HepG2 (cell line): ENCODE data around the gene IQGAP2. TPM values are rescaled to one million over a fixed set of nuclear protein-coding genes. Genes with fewer than 3 reads are reported as not detected.

Experiments
- ATAC-seq: fragments of 200-7000 bp; cut with Tn5 transposase; 3 replicates; pipeline ENCODE4 v1.9.1; 2020; ENCODE audit warnings: mild to moderate bottlenecking, moderate library complexity
- BruUV-seq: library from RNA; stranded (reverse); fragments of 400-500 nt; replicated peaks from 2 replicates; lab custom pipeline; 2021; lab: Mats Ljungman, UMichigan
- CTCF ChIA-PET: fragments of 300-600 bp; formaldehyde crosslinking; extraction: SDS; loops from one replicate; lab custom pipeline; 2021; ENCODE audit warnings: low total read pairs, inconsistent platforms, low intra/inter-chr PET ratio; lab: Yijun Ruan, JAX
- POLR2A ChIA-PET: fragments of 350-600 bp; sonication (Branson Sonifier 250); formaldehyde crosslinking; loops from one replicate; lab custom pipeline; 2020; ENCODE audit warnings: antibody characterized with exemption, inconsistent platforms; lab: Yijun Ruan, JAX
- DNase-seq: peaks from one replicate; pipeline ENCODE4 v3.0.0-alpha.2; 2015; ENCODE audit warnings: low spot score
- FAIRE-seq: peaks from 3 replicates; lab custom pipeline; 2011; peaks lifted over from hg19 to GRCh38; lab: Jason Lieb, UNC
- H2AFZ ChIP-seq: one replicate; pipeline ENCODE4 v1.6.1; 2011; ENCODE audit warnings: low read length, inconsistent platforms
- H3K27ac ChIP-seq: fragments of 300-600 bp; 3 replicates; pipeline ENCODE4 v1.8.0; 2011; ENCODE audit warnings: mixed run types, mild to moderate bottlenecking, mixed read lengths, low read length, inconsistent platforms; ENCODE audit not compliant: insufficient read depth; ENCODE audit errors: extremely low read length
- H3K27me3 ChIP-seq, 2 experiments: fragments of 200-600 bp in 1 of 2; 2 replicates in 1 of 2; 3 replicates in 1 of 2; pipeline versions ENCODE4 v1.6.0 to v1.8.0; 2011; ENCODE audit warnings: low read length in 2 of 2, mild to moderate bottlenecking in 2 of 2, moderate library complexity in 2 of 2, inconsistent platforms in 1 of 2; ENCODE audit not compliant: insufficient read depth in 2 of 2, control insufficient read depth in 1 of 2
- H3K36me3 ChIP-seq, 2 experiments: fragments of 200-600 bp in 1 of 2; replicated peaks in 1 of 2; 2 replicates in 1 of 2; 3 replicates in 1 of 2; pipeline versions ENCODE4 v1.5.1 to v1.8.0; 2011; ENCODE audit warnings: low read length in 2 of 2, inconsistent platforms in 1 of 2; ENCODE audit not compliant: insufficient read depth in 2 of 2, control insufficient read depth in 1 of 2
- H3K4me1 ChIP-seq: 2 replicates; pipeline ENCODE4 v1.5.1; 2012; ENCODE audit warnings: low read length, inconsistent platforms; ENCODE audit not compliant: insufficient read depth
- H3K4me2 ChIP-seq: 2 replicates; pipeline ENCODE4 v1.6.0; 2011; ENCODE audit warnings: low read depth, low read length, inconsistent platforms
- H3K4me3 ChIP-seq, 3 experiments: fragments of 200-600 bp in 1 of 3; sonication (generic), shearing (Covaris generic) in 1 of 3; replicated peaks in 1 of 3; 2 replicates each; pipeline ENCODE4 v1.5.1; 2011 to 2016; ENCODE audit warnings: low read length in 3 of 3, inconsistent platforms in 2 of 3, low read depth in 2 of 3, mild to moderate bottlenecking in 2 of 3, control low read depth in 1 of 3, mixed read lengths in 1 of 3; ENCODE audit not compliant: insufficient read depth in 1 of 3
- H3K79me2 ChIP-seq: one replicate; pipeline ENCODE4 v1.6.1; 2011; ENCODE audit warnings: low read length, inconsistent platforms; ENCODE audit not compliant: insufficient read depth
- H3K9ac ChIP-seq: 2 replicates; pipeline ENCODE4 v1.6.0; 2011; ENCODE audit warnings: mild to moderate bottlenecking, low read depth, low read length, inconsistent platforms; ENCODE audit not compliant: insufficient read depth
- H3K9me3 ChIP-seq: 2 replicates; pipeline ENCODE4 v1.5.1; 2012; ENCODE audit warnings: mild to moderate bottlenecking, low read length
- H4K20me1 ChIP-seq: 2 replicates; pipeline ENCODE4 v1.6.0; 2011; ENCODE audit warnings: inconsistent platforms, mild to moderate bottlenecking, low read length, moderate library complexity; ENCODE audit not compliant: insufficient read depth
- DPF2 ChIP-seq: sonication (generic); formaldehyde crosslinking; IDR thresholded peaks from 2 replicates; pipeline ENCODE4 v1.4.0; 2020; ENCODE audit warnings: mild to moderate bottlenecking, low read depth, missing genetic modification reagents, borderline replicate concordance
- KDM6A ChIP-seq: IDR thresholded peaks from 2 replicates; pipeline ENCODE4 v1.6.1; 2016; ENCODE audit warnings: low read depth
- MAFK ChIP-seq, 2 experiments: IDR thresholded peaks in 1 of 2; conservative IDR thresholded peaks in 1 of 2; 2 replicates each; pipeline ENCODE4 v1.6.1; 2011; ENCODE audit warnings: improper control_type of control experiment in 2 of 2, low read length in 2 of 2
- NFE2L2 ChIP-seq: fragments of 150-350 bp; IDR thresholded peaks from 2 replicates; pipeline ENCODE4 v1.6.1; 2014; ENCODE audit warnings: low read length
- NFYB ChIP-seq: sonication (generic); formaldehyde crosslinking; IDR thresholded peaks from 2 replicates; pipeline ENCODE4 v1.4.0; 2020; ENCODE audit warnings: missing genetic modification reagents
- RELA ChIP-seq: sonication (generic); formaldehyde crosslinking; IDR thresholded peaks from 2 replicates; pipeline ENCODE4 v1.4.0; 2020; ENCODE audit warnings: missing genetic modification reagents
- SRSF4 ChIP-seq: fragments of 200-400 bp; formaldehyde crosslinking; IDR thresholded peaks from one replicate; pipeline ENCODE4 v1.6.1; 2018; ENCODE audit warnings: mild to moderate bottlenecking, low read depth, low read length, moderate library complexity; ENCODE audit not compliant: poor library complexity, severe bottlenecking
- SRSF9 ChIP-seq: fragments of 200-400 bp; formaldehyde crosslinking; IDR thresholded peaks from 2 replicates; pipeline ENCODE4 v1.6.1; 2018; ENCODE audit warnings: borderline replicate concordance, mild to moderate bottlenecking, low read depth, low read length; ENCODE audit not compliant: insufficient read depth, poor library complexity, severe bottlenecking
- TAF15 ChIP-seq: fragments of 200-400 bp; formaldehyde crosslinking; IDR thresholded peaks from one replicate; pipeline ENCODE4 v1.6.1; 2018; ENCODE audit warnings: mild to moderate bottlenecking, low read depth, low read length; ENCODE audit not compliant: poor library complexity, severe bottlenecking
- ZNF121 ChIP-seq: sonication (generic); formaldehyde crosslinking; IDR thresholded peaks from 2 replicates; pipeline ENCODE4 v1.5.0; 2020; ENCODE audit warnings: mild to moderate bottlenecking, missing genetic modification reagents
- ZNF543 ChIP-seq: sonication (generic); formaldehyde crosslinking; IDR thresholded peaks from 2 replicates; pipeline ENCODE4 v1.4.0; 2020; ENCODE audit warnings: mild to moderate bottlenecking, missing genetic modification reagents
- ZNF672 ChIP-seq: sonication (generic); formaldehyde crosslinking; IDR thresholded peaks from 2 replicates; pipeline ENCODE4 v1.8.1; 2022; ENCODE audit warnings: missing genetic modification reagents
- ZXDC ChIP-seq: sonication (generic); formaldehyde crosslinking; IDR thresholded peaks from 2 replicates; pipeline ENCODE4 v1.5.0; 2020; ENCODE audit warnings: mild to moderate bottlenecking, missing genetic modification reagents
- WGBS: methylation state at CpG from one replicate; pipeline ENCODE4 v1.1.6; 2017; ENCODE audit warnings: low lambda C conversion rate; 5-methylcytosine and 5-hydroxymethylcytosine counted together
- in situ Hi-C: cut with HindIII; loops from 2 replicates; pipeline ENCODE4 v1.10.0; 2017; ENCODE audit warnings: low pct_unique_long_range_greater_than_20kb; ENCODE audit not compliant: extremely low pct_ligation_motif_present
- intact Hi-C: fragments of 100-400 bp; cut with micrococcal nuclease; formaldehyde crosslinking; loops from one replicate; pipeline ENCODE4 v1.10.0; 2022; ENCODE audit not compliant: unreplicated experiment
- polyA plus RNA-seq, 8 experiments: library from polyadenylated mRNA; depleted of rRNA in 3 of 8; stranded (reverse) in 7 of 8; unstranded in 1 of 8; fragments of >200 nt; fragmentation: Illumina TruSeq in 4 of 8; extraction: Trizol in 4 of 8; gene quantifications; 2 replicates each; pipeline versions ENCODE4 v1.2.1 to v1.2.3, GENCODE V29; 2011 to 2016; ENCODE audit warnings: low read depth in 4 of 8, missing spikeins in 1 of 8, mixed read lengths in 1 of 8; ENCODE audit not compliant: insufficient read depth in 1 of 8
- total RNA-seq, 5 experiments: library from RNA; depleted of rRNA; stranded (reverse); fragments of >200 nt; fragmentation: Illumina TruSeq; extraction: Trizol; gene quantifications; 2 replicates each; pipeline ENCODE4 v1.2.3, GENCODE V29; 2016; ENCODE audit warnings: low read depth in 1 of 5
- TF ChIP-seq, protein P1 (sequence below): sonication (generic); formaldehyde crosslinking; IDR thresholded peaks from 2 replicates; pipeline ENCODE4 v1.5.1; 2020; ENCODE audit warnings: mild to moderate bottlenecking, missing genetic modification reagents, borderline replicate concordance

The IQGAP2 gene
- total and polyA plus RNA-seq, 2 of the 13 experiments (the other 11 are each of a cell fraction or from before 2014, with no cell fraction given) = 35.2 to 83.3 TPM

GRCh38 chr5:76662521-76662920, 259.4 kb downstream of the IQGAP2 start (continued):
- TF ChIP-seq SRSF9 = no peak
- TF ChIP-seq, all 625 proteins: peak for 0

DNA sequence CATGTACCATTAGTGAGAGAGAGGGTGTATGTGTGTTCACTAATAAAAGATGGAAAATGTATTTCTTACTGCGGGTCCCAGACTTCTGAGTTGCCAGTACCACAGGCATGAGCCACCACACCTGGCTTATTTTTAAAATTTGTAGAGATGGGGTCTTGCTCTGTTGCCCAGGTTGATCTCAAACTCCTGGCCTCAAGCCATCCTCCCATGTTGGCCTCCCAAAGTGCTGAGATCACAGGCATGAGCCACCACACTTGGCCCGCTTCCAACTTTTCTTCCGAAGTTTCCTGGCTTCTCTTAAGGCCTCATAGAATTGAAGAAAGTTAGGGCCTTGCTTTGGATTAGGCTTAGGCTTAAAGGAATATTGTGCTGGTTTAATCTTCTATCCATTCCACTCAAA, 260.5 kb downstream of the IQGAP2 start:
- H3K36me3 ChIP-seq = peaks cover 6 to 34% of the 10 kb centered on the region in 2 experiments
- H2AFZ ChIP-seq = no peak overlapping the region
- no peak overlapping the region for H3K4me3 ChIP-seq
- DNase-seq = no peak
- no peaks in the 10 kb centered on the region for H4K20me1 ChIP-seq
- no peak overlapping the region for H3K4me2 ChIP-seq
- CTCF ChIA-PET = no interaction called here
- POLR2A ChIA-PET = no interaction called here
- no peaks in the 10 kb centered on the region for H3K9me3 ChIP-seq
- no peak overlapping the region for H3K27ac ChIP-seq
- TF ChIP-seq TAF15 (no peak), ZNF121 (CRISPR knock-in tag) (0 out of 2 replicates have a peak, but pooled peaks have one; percentile 21)
- no TSS peak for BruUV-seq
- no peaks in the 10 kb centered on the region for H3K79me2 ChIP-seq
- WGBS = 95% methylated on average over 3 of the region's 3 CpGs
- FAIRE-seq = no peak
- intact Hi-C loops = no loop called here
- in situ Hi-C loops = no loop called here
- H3K27me3 ChIP-seq = no peaks in the 10 kb centered on the region
- H3K9ac ChIP-seq = no peak overlapping the region
- ATAC-seq = no peak
- H3K4me1 ChIP-seq = peaks cover 13% of the 10 kb centered on the region

GRCh38 chr5:76664079-76664478, 261.0 kb downstream of the IQGAP2 start:
- CTCF ChIA-PET = no interaction called here

More at GRCh38 chr5:76664079-76664478, 261.0 kb downstream of the IQGAP2 start:
- Histone ChIP-seq H3K27me3 (no peaks in the 10 kb centered on the region), H3K4me1 (peaks cover 13% of the 10 kb centered on the region), H3K36me3 (peaks cover 5 to 31% of the 10 kb centered on the region in 2 experiments), H3K9me3 (no peaks in the 10 kb centered on the region), H2AFZ (no peak overlapping the region), H3K27ac (no peak overlapping the region), H3K4me2 (no peak overlapping the region), H4K20me1 (no peaks in the 10 kb centered on the region), H3K4me3 (no peak overlapping the region), H3K79me2 (no peaks in the 10 kb centered on the region), H3K9ac (no peak overlapping the region)
- TF ChIP-seq MAFK (conservative IDR thresholded peaks at IDR 0.05 in 1 of 2, IDR thresholded peaks at IDR 0.05 in 1 of 2; ENCODE audit: low read length in 2 of 2) (no peak), NFE2L2 (no peak), KDM6A (no peak), RELA (CRISPR knock-in tag) (no peak), ZNF543 (CRISPR knock-in tag) (no peak), ZXDC (CRISPR knock-in tag) (no peak), ZNF672 (no peak), DPF2 (CRISPR knock-in tag) (no peak), SRSF4 (no peak), NFYB (CRISPR knock-in tag) (no peak)
- TF ChIP-seq, protein P1, sequence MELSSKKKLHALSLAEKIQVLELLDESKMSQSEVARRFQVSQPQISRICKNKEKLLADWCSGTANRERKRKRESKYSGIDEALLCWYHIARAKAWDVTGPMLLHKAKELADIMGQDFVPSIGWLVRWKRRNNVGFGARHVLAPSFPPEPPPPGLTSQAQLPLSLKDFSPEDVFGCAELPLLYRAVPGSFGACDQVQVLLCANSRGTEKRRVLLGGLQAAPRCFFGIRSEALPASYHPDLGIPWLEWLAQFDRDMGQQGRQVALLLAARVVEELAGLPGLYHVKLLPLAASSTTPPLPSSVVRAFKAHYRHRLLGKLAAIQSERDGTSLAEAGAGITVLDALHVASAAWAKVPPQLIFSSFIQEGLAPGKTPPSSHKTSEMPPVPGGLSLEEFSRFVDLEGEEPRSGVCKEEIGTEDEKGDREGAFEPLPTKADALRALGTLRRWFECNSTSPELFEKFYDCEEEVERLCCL (CRISPR knock-in tag) = no peak
- WGBS = 97% methylated on average over 6 of the region's 6 CpGs
- intact Hi-C loops (no loop called here), in situ Hi-C loops (no loop called here)
- BruUV-seq = no TSS peak
- ATAC-seq = no peak
- no peak for DNase-seq
- FAIRE-seq = no peak
- POLR2A ChIA-PET = no interaction called here
